Measurements from ENCODE around the gene BPIFA1. TPM values are rescaled to one million over a fixed set of nuclear protein-coding genes. Genes with fewer than 3 reads are reported as not detected.

Gene BPIFA1
- total RNA-seq, 4 donors from 2014 or later = not detected

DNA sequence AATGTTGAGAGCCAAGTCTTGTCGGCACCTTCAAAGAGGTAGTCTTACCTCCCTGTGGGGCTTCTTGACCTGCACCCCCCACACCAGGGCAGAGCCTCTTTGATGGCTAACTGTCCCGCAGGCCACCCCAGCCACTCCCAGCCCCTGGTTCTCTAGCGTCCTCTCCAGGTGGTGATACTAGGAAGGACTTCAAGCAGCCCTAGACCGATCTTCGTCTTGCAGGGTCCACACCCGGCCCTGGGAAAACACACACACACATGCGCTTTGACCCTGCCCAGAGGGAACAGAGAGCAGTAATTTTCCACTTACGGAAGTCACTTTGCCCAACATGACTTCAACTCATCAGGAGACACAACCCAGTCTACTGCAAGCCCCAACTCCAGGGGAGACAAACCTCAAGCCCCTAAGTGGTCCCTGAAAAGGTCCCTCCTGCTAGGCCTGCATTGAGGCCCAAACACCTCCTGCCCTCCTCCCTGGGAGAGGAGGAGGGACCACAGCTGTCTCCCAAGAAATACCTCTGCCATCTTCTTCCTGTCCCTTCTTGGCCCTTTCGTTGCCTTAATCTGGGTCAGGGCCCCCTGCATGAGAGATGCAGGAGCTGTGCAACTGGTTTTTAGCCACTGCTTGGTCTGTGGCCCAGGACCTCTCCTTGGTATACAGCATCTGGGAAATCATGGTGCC, 44.3 kb downstream of the BPIFA1 start:
- Histone ChIP-seq H3K27me3 (peaks cover 53% of the 10 kb centered on the region), H3K9me3 (no peaks in the 10 kb centered on the region), H3K27ac (no peak overlapping the region), H3K36me3 (no peaks in the 10 kb centered on the region), H3K4me3 (no peak overlapping the region), H3K4me1 (no peaks in the 10 kb centered on the region)
- WGBS = 80% methylated on average over 5 of the region's 9 CpGs
- DNase-seq (ENCODE audit: low spot score in 2 of 2) = no peak
- TF ChIP-seq EP300 (IDR thresholded peaks at IDR 0.05) = no peak
- TF ChIP-seq POLR2AphosphoS5 (IDR thresholded peaks at IDR 0.05) = no peak
- TF ChIP-seq, protein P1, sequence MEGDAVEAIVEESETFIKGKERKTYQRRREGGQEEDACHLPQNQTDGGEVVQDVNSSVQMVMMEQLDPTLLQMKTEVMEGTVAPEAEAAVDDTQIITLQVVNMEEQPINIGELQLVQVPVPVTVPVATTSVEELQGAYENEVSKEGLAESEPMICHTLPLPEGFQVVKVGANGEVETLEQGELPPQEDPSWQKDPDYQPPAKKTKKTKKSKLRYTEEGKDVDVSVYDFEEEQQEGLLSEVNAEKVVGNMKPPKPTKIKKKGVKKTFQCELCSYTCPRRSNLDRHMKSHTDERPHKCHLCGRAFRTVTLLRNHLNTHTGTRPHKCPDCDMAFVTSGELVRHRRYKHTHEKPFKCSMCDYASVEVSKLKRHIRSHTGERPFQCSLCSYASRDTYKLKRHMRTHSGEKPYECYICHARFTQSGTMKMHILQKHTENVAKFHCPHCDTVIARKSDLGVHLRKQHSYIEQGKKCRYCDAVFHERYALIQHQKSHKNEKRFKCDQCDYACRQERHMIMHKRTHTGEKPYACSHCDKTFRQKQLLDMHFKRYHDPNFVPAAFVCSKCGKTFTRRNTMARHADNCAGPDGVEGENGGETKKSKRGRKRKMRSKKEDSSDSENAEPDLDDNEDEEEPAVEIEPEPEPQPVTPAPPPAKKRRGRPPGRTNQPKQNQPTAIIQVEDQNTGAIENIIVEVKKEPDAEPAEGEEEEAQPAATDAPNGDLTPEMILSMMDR (IDR thresholded peaks at IDR 0.05) = no peak

GRCh38 chr20:33280775-33281174, 45.0 kb downstream of the BPIFA1 start:
- Histone ChIP-seq H3K27me3 (peaks cover 52% of the 10 kb centered on the region), H3K4me1 (no peaks in the 10 kb centered on the region), H3K4me3 (no peak overlapping the region), H3K36me3 (no peaks in the 10 kb centered on the region), H3K27ac (no peak overlapping the region), H3K9me3 (no peaks in the 10 kb centered on the region)
- DNase-seq (ENCODE audit: low spot score in 2 of 2) = no peak
- WGBS = 94% methylated on average over 7 of the region's 7 CpGs
- no peak for TF ChIP-seq EP300 (IDR thresholded peaks at IDR 0.05)
- no peak for TF ChIP-seq POLR2A (IDR thresholded peaks at IDR 0.05)
- TF ChIP-seq, protein P1 (IDR thresholded peaks at IDR 0.05) = no peak

GRCh38 chr20:33281550-33282146, 45.9 kb downstream of the BPIFA1 start:
- DNase-seq (ENCODE audit: low spot score in 2 of 2) = no peak
- no peaks in the 10 kb centered on the region for H3K36me3 ChIP-seq
- H3K4me3 ChIP-seq = no peak overlapping the region
- 56% methylated on average over 11 of the region's 11 CpGs for WGBS
- no peak overlapping the region for H3K27ac ChIP-seq
- H3K9me3 ChIP-seq = no peaks in the 10 kb centered on the region
- H3K27me3 ChIP-seq = peaks cover 51% of the 10 kb centered on the region
- TF ChIP-seq POLR2A (IDR thresholded peaks at IDR 0.05) (no peak), EP300 (IDR thresholded peaks at IDR 0.05) (no peak), POLR2AphosphoS5 (IDR thresholded peaks at IDR 0.05) (no peak)
- H3K4me1 ChIP-seq = no peaks in the 10 kb centered on the region

DNA sequence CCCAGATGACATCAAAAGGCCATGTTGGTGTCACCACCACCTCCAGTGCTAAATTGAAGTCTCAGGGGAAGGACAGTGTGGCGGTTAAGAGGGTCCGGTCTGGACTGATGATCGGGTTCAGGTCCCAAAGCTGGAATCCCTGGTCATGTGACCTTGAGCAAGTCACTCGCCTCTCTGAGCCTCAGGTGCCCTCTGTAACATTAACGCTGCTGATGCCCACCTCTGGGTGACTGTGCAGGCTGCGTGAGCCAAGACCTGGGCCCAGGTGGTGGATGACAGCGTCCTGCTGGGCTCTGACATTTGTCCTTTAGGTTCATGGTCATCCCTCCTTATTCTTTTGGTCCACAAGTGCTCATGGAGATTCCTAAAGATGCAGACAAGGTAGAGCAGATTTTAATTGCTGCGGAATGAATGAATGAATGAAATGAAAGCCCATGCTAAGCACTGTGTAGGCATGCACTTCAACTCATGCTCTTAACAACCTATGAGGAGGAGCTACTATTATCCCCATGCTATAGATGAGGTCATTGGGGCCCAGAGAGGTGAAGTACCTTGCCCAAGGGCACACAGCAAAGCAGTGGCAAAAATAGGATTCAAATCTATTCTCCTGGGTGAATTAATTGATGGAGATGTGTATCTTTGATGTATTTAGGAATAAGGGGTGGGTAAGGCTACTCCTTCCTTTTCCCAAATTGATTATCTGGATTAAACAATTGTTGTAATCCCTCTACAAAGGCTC, 46.6 kb downstream of the BPIFA1 start:
- no peak for DNase-seq (ENCODE audit: low spot score in 2 of 2)
- Histone ChIP-seq H3K4me3 (no peak overlapping the region), H3K27ac (no peak overlapping the region), H3K9me3 (no peaks in the 10 kb centered on the region), H3K4me1 (no peaks in the 10 kb centered on the region), H3K36me3 (no peaks in the 10 kb centered on the region), H3K27me3 (peaks cover 50% of the 10 kb centered on the region)
- WGBS = 84% methylated on average over 8 of the region's 8 CpGs
- TF ChIP-seq, protein P1 (IDR thresholded peaks at IDR 0.05) = no peak

GRCh38 chr20:33282991-33283555, 47.3 kb downstream of the BPIFA1 start, which contains the start of gene BPIFB1:
Gene BPIFB1, plus strand, starts transcription at chr20:33283214. Its CDS starts 2,860 bp downstream, at chr20:33286074.
- TF ChIP-seq POLR2AphosphoS5 (IDR thresholded peaks at IDR 0.05) = no peak
- TF ChIP-seq EP300 (IDR thresholded peaks at IDR 0.05) = no peak
- no peak for TF ChIP-seq POLR2A (IDR thresholded peaks at IDR 0.05)
- TF ChIP-seq, protein P1 (IDR thresholded peaks at IDR 0.05) = no peak
- 84% methylated on average over 13 of the region's 13 CpGs for WGBS
- no peaks in the 10 kb centered on the region for H3K4me1 ChIP-seq
- peaks cover 50% of the 10 kb centered on the region for H3K27me3 ChIP-seq
- H3K4me3 ChIP-seq = no peak within 1 kb of the TSS
- DNase-seq (ENCODE audit: low spot score in 2 of 2) = no peak
- H3K36me3 ChIP-seq = no peaks in the 10 kb centered on the region
- no peaks in the 10 kb centered on the region for H3K9me3 ChIP-seq
- no peak within 1 kb of the TSS for H3K27ac ChIP-seq
